K562 (cell line): ENCODE results near the gene ECI2. TPM values are rescaled to one million over a fixed set of nuclear protein-coding genes. Genes with fewer than 3 reads are reported as not detected.
A peak's percentile ranks its signal among the peaks of the same experiment; 100 is the strongest.

Experiments
- HCFC1 ChIP-seq: IDR thresholded peaks from 2 replicates; pipeline ENCODE4 v1.6.1; 2012; ENCODE audit warnings: low read depth, low read length, improper control_type of control experiment
- KDM4B ChIP-seq, 2 experiments: fragments of 450-650 bp in 1 of 2; sonication (generic) in 1 of 2; IDR thresholded peaks; 2 replicates each; pipeline ENCODE4 v1.6.1; 2016 to 2017; ENCODE audit warnings: borderline replicate concordance in 2 of 2, antibody characterized with exemption in 1 of 2, low read depth in 1 of 2, mild to moderate bottlenecking in 1 of 2
- MCM5 ChIP-seq: fragments of 450-650 bp; IDR thresholded peaks from 2 replicates; pipeline ENCODE4 v1.6.1; 2016; ENCODE audit warnings: low read depth
- MED1 ChIP-seq: sonication (generic); formaldehyde crosslinking; IDR thresholded peaks from 2 replicates; pipeline ENCODE4 v1.8.1; 2023; ENCODE audit warnings: missing genetic modification reagents, borderline replicate concordance
- MEF2D ChIP-seq: conservative IDR thresholded peaks from 2 replicates; pipeline ENCODE4 v1.6.1; 2016; ENCODE audit warnings: low read depth, missing genetic modification characterization, missing compliant biosample characterization
- MYBL2 ChIP-seq, 2 experiments: fragments of 450-650 bp in 1 of 2; sonication (generic) in 1 of 2; formaldehyde crosslinking in 1 of 2; IDR thresholded peaks; 2 replicates each; pipeline versions ENCODE4 v1.6.1 to v1.8.1; 2017 to 2022; ENCODE audit warnings: borderline replicate concordance in 1 of 2, inconsistent platforms in 1 of 2, low read depth in 1 of 2, mild to moderate bottlenecking in 1 of 2, missing genetic modification reagents in 1 of 2, moderate library complexity in 1 of 2
- NR4A1 ChIP-seq, 2 experiments: fragments of 250-450 bp in 1 of 2; fragments of 450-650 bp in 1 of 2; sonication (Bioruptor Pico) in 1 of 2; IDR thresholded peaks; 2 replicates each; pipeline versions ENCODE4 v1.4.0 to v1.6.1; 2016 to 2020; ENCODE audit warnings: mild to moderate bottlenecking in 2 of 2, missing compliant biosample characterization in 1 of 2, missing genetic modification characterization in 1 of 2, moderate library complexity in 1 of 2
- PRPF4 ChIP-seq: fragments of 200-400 bp; formaldehyde crosslinking; IDR thresholded peaks from one replicate; pipeline ENCODE4 v1.6.1; 2017; ENCODE audit warnings: low read length, low read depth, mild to moderate bottlenecking; ENCODE audit not compliant: insufficient read depth, poor library complexity, severe bottlenecking
- SMARCB1 ChIP-seq: IDR thresholded peaks from 2 replicates; pipeline ENCODE4 v1.6.1; 2011; ENCODE audit warnings: improper control_type of control experiment, low read depth; ENCODE audit not compliant: insufficient read length
- SNIP1 ChIP-seq: fragments of 450-650 bp; IDR thresholded peaks from 2 replicates; pipeline ENCODE4 v1.7.1; 2017; ENCODE audit warnings: low read depth, mild to moderate bottlenecking
- TAF9B ChIP-seq: fragments of 450-650 bp; IDR thresholded peaks from 2 replicates; pipeline ENCODE4 v1.6.1; 2018; ENCODE audit warnings: mild to moderate bottlenecking; ENCODE audit not compliant: partially characterized antibody
- YBX1 ChIP-seq: fragments of 450-650 bp; IDR thresholded peaks from 2 replicates; pipeline ENCODE4 v1.7.1; 2016; ENCODE audit warnings: mild to moderate bottlenecking
- ZBTB1 ChIP-seq: sonication (generic); formaldehyde crosslinking; IDR thresholded peaks from 2 replicates; pipeline ENCODE4 v1.8.1; 2023; ENCODE audit warnings: missing genetic modification reagents, low read depth, mild to moderate bottlenecking, borderline replicate concordance
- ZBTB7A ChIP-seq: IDR thresholded peaks from 2 replicates; pipeline ENCODE4 v1.6.1; 2011; ENCODE audit warnings: low read depth, mild to moderate bottlenecking, low read length, moderate library complexity, borderline replicate concordance; ENCODE audit not compliant: control insufficient read depth
- ZNF146 ChIP-seq: IDR thresholded peaks from one replicate; pipeline ENCODE4 v1.6.1; 2018; ENCODE audit warnings: missing compliant biosample characterization; ENCODE audit not compliant: unreplicated experiment
- ZNF444 ChIP-seq: fragments of 250-450 bp; sonication (Bioruptor Pico); IDR thresholded peaks from 2 replicates; pipeline ENCODE4 v1.4.0; 2020; ENCODE audit warnings: mild to moderate bottlenecking, moderate library complexity
- ZNF699 ChIP-seq: fragments of 250-450 bp; sonication (Bioruptor Pico); IDR thresholded peaks from 2 replicates; pipeline ENCODE4 v1.8.0; 2021; ENCODE audit warnings: mild to moderate bottlenecking, moderate library complexity; ENCODE audit not compliant: insufficient replicate concordance
- polyA plus RNA-seq, 8 experiments: library from polyadenylated mRNA; depleted of rRNA in 4 of 8; stranded (reverse) in 5 of 8; unstranded in 3 of 8; fragments of >200 nt; fragmentation: Nextera tagmentation in 2 of 8; fragmentation: Illumina TruSeq in 1 of 8; extraction: Ambion mirVana in 2 of 8; extraction: Trizol in 1 of 8; gene quantifications; 2 replicates each; pipeline versions ENCODE4 v1.2.1 to v1.2.3, GENCODE V29; 2011 to 2014; ENCODE audit warnings: inconsistent platforms in 1 of 8, missing spikeins in 1 of 8
- total RNA-seq, 7 experiments: library from RNA; depleted of rRNA in 6 of 7; stranded (reverse); fragments of >200 nt in 6 of 7; fragmentation: Illumina TruSeq in 2 of 7; extraction: Trizol in 2 of 7; gene quantifications; 2 replicates each; pipeline versions ENCODE4 v1.2.1 to v1.2.3, GENCODE V29; 2011 to 2021; ENCODE audit warnings: low replicate concordance in 1 of 7
- TF ChIP-seq, protein P1 (sequence below): fragments of 450-650 bp; IDR thresholded peaks from 2 replicates; pipeline ENCODE4 v1.6.1; 2018; ENCODE audit warnings: mild to moderate bottlenecking, low read depth; ENCODE audit not compliant: partially characterized antibody
- TF ChIP-seq, protein P2 (sequence below): fragments of 450-650 bp; IDR thresholded peaks from 2 replicates; pipeline ENCODE4 v1.6.1; 2017; ENCODE audit warnings: antibody characterized with exemption, mild to moderate bottlenecking
- TF ChIP-seq, protein P3 (sequence below): IDR thresholded peaks from 2 replicates; pipeline ENCODE4 v1.6.1; 2012; ENCODE audit warnings: low read depth, low read length, improper control_type of control experiment, borderline replicate concordance

Gene ECI2
- total and polyA plus RNA-seq, 9 of the 15 experiments (the other 6 are each of a cell fraction or from before 2014, with no cell fraction given): 80.7 to 377 (median 142) TPM

DNA sequence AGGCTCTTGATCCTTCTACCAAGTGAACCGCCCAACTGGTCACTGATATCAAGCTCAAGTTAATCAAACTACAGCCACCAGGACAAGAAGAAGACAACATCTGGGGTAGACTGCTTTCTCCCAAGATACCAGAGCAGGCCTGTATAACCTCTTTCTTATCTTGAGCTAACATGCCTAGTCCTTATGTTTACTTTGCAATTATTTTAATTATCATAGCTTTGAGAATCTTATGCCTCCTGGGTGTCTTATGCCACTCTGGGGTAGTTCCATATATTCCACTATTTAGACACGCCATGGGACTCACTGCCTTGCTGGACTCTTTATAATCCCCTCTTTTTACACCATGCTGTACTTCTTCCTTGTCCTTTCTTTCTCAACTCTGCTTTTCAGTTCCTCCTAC is 41.5 kb upstream of the ECI2 start (continued):
- TF ChIP-seq SNIP1 (no peak), MED1 (CRISPR knock-in tag) (no peak), SMARCB1 (no peak), KDM4B (IDR thresholded peaks at IDR 0.05; ENCODE audit: borderline replicate concordance in 2 of 2, low read depth in 1 of 2) (no peak), ZBTB1 (CRISPR knock-in tag) (no peak), TAF9B (no peak), ZNF146 (CRISPR knock-in tag) (no peak), ZBTB7A (no peak), NR4A1 (CRISPR knock-in tag; IDR thresholded peaks at IDR 0.05) (no peak), NR4A1 (tag; IDR thresholded peaks at IDR 0.05) (no peak; the same call in none of the 2 replicates), YBX1 (no peak), ZNF444 (CRISPR knock-in tag) (no peak), MCM5 (no peak), PRPF4 (no peak), MYBL2 (IDR thresholded peaks at IDR 0.05; ENCODE audit: low read depth) (no peak), MYBL2 (CRISPR knock-in tag; IDR thresholded peaks at IDR 0.05; ENCODE audit: borderline replicate concordance) (no peak), ZNF699 (no peak), MEF2D (no peak), HCFC1 (no peak)
- TF ChIP-seq, protein P1, sequence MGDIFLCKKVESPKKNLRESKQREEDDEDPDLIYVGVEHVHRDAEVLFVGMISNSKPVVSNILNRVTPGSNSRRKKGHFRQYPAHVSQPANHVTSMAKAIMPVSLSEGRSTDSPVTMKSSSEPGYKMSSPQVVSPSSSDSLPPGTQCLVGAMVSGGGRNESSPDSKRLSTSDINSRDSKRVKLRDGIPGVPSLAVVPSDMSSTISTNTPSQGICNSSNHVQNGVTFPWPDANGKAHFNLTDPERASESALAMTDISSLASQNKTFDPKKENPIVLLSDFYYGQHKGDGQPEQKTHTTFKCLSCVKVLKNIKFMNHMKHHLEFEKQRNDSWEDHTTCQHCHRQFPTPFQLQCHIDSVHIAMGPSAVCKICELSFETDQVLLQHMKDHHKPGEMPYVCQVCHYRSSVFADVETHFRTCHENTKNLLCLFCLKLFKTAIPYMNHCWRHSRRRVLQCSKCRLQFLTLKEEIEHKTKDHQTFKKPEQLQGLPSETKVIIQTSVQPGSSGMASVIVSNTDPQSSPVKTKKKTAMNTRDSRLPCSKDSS: no peak
- TF ChIP-seq, protein P2, sequence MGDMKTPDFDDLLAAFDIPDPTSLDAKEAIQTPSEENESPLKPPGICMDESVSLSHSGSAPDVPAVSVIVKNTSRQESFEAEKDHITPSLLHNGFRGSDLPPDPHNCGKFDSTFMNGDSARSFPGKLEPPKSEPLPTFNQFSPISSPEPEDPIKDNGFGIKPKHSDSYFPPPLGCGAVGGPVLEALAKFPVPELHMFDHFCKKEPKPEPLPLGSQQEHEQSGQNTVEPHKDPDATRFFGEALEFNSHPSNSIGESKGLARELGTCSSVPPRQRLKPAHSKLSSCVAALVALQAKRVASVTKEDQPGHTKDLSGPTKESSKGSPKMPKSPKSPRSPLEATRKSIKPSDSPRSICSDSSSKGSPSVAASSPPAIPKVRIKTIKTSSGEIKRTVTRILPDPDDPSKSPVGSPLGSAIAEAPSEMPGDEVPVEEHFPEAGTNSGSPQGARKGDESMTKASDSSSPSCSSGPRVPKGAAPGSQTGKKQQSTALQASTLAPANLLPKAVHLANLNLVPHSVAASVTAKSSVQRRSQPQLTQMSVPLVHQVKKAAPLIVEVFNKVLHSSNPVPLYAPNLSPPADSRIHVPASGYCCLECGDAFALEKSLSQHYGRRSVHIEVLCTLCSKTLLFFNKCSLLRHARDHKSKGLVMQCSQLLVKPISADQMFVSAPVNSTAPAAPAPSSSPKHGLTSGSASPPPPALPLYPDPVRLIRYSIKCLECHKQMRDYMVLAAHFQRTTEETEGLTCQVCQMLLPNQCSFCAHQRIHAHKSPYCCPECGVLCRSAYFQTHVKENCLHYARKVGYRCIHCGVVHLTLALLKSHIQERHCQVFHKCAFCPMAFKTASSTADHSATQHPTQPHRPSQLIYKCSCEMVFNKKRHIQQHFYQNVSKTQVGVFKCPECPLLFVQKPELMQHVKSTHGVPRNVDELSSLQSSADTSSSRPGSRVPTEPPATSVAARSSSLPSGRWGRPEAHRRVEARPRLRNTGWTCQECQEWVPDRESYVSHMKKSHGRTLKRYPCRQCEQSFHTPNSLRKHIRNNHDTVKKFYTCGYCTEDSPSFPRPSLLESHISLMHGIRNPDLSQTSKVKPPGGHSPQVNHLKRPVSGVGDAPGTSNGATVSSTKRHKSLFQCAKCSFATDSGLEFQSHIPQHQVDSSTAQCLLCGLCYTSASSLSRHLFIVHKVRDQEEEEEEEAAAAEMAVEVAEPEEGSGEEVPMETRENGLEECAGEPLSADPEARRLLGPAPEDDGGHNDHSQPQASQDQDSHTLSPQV: no peak
- TF ChIP-seq, protein P3, sequence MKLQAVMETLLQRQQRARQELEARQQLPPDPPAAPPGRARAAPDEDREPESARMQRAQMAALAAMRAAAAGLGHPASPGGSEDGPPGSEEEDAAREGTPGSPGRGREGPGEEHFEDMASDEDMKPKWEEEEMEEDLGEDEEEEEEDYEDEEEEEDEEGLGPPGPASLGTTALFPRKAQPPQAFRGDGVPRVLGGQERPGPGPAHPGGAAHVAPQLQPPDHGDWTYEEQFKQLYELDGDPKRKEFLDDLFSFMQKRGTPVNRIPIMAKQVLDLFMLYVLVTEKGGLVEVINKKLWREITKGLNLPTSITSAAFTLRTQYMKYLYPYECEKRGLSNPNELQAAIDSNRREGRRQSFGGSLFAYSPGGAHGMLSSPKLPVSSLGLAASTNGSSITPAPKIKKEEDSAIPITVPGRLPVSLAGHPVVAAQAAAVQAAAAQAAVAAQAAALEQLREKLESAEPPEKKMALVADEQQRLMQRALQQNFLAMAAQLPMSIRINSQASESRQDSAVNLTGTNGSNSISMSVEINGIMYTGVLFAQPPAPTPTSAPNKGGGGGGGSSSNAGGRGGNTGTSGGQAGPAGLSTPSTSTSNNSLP: 0 out of 2 replicates have a peak, but pooled peaks have one; percentile 83
